Measurements from ENCODE around the gene FOCAD. TPM values are rescaled to one million over a fixed set of nuclear protein-coding genes. Genes with fewer than 3 reads are reported as not detected.

Gene FOCAD
- total RNA-seq, 2 donors from 2014 or later = 42.5 to 50.1 TPM

- H3K4me1 ChIP-seq = no peaks in the 10 kb centered on the region
- H3K27me3 ChIP-seq = no peaks in the 10 kb centered on the region
- no peak overlapping the region for H3K4me3 ChIP-seq
- H3K27ac ChIP-seq = no peak overlapping the region
- DNase-seq (ENCODE audit: low spot score) = no peak
- TF ChIP-seq CTCF (IDR thresholded peaks at IDR 0.05) = no peak
- H3K9me3 ChIP-seq = no peaks in the 10 kb centered on the region
- no peaks in the 10 kb centered on the region for H3K36me3 ChIP-seq
Measured at GRCh38 chr9:20808002-20808401, 123.9 kb downstream of the FOCAD start.

- no peaks in the 10 kb centered on the region for H3K27me3 ChIP-seq
- TF ChIP-seq CTCF (IDR thresholded peaks at IDR 0.05) = no peak
- H3K4me3 ChIP-seq = no peak overlapping the region
- H3K36me3 ChIP-seq = no peaks in the 10 kb centered on the region
- DNase-seq (ENCODE audit: low spot score) = no peak
- H3K27ac ChIP-seq = no peak overlapping the region
- no peaks in the 10 kb centered on the region for H3K9me3 ChIP-seq
- peaks cover 0 to 9% of the 10 kb centered on the region in 2 donors for H3K4me1 ChIP-seq
Measured at GRCh38 chr9:20811872-20812271, 127.8 kb downstream of the FOCAD start.

GRCh38 chr9:20815923-20816703 lies 132.1 kb downstream of the FOCAD start:
- Histone ChIP-seq H3K4me1 (peaks cover 0 to 9% of the 10 kb centered on the region in 2 donors), H3K27me3 (no peaks in the 10 kb centered on the region), H3K4me3 (no peak overlapping the region), H3K9me3 (no peaks in the 10 kb centered on the region), H3K27ac (no peak overlapping the region), H3K36me3 (no peaks in the 10 kb centered on the region)
- TF ChIP-seq CTCF (IDR thresholded peaks at IDR 0.05) = no peak
- DNase-seq (ENCODE audit: low spot score) = no peak

DNA sequence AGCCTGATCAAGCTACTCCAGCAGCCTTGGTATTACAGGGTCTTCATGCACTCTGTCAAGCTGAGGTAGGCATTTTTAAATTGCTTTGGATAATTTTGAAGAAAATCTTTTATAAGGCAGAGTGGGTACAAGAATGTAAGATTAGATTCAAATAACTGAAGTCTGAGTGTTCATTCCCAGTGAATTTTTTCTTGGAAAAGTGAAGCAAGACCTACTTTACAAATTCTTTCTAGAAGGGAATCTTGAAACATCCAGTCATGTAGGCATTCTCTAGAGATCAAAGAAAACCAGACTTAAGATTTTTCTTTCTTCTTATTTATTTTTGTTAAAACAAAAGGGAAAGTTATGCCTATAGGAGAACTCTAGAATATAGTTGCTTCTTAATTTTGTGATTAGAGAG lies 139.0 kb downstream of the FOCAD start:
- no peaks in the 10 kb centered on the region for H3K27me3 ChIP-seq
- H3K27ac ChIP-seq = no peak overlapping the region
- no peak for DNase-seq (ENCODE audit: low spot score)
- no peaks in the 10 kb centered on the region for H3K9me3 ChIP-seq
- no peak for TF ChIP-seq CTCF (IDR thresholded peaks at IDR 0.05)
- H3K4me3 ChIP-seq = no peak overlapping the region
- H3K36me3 ChIP-seq = peaks cover 7% of the 10 kb centered on the region
- H3K4me1 ChIP-seq = no peaks in the 10 kb centered on the region

- H3K4me3 ChIP-seq = no peak overlapping the region
- no peak overlapping the region for H3K27ac ChIP-seq
- H3K36me3 ChIP-seq = no peaks in the 10 kb centered on the region
- TF ChIP-seq CTCF (IDR thresholded peaks at IDR 0.05) = no peak
- H3K27me3 ChIP-seq = no peaks in the 10 kb centered on the region
- peaks cover 0 to 5% of the 10 kb centered on the region in 2 donors for H3K4me1 ChIP-seq
- no peaks in the 10 kb centered on the region for H3K9me3 ChIP-seq
- no peak for DNase-seq (ENCODE audit: low spot score)
Measured at GRCh38 chr9:20831028-20831427, 147.0 kb downstream of the FOCAD start.

DNA sequence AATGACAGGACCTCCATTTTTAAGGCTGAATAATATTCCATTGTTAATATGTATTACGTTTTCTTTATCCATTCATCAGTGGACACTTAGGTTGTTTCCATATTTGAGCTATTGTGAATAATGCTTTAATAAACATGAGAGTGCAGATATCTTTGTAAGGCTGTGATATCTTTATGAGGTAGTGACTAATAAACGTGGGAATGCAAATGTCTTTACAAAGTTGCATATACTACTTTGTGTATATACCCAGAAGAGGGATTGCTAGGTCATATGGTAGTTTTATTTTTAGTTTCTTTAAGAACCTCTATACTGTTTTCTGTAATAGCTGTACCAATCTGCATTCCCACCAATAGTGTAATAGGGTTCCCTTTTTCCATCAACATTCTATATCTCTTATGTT lies 148.7 kb downstream of the FOCAD start:
- H3K9me3 ChIP-seq = no peaks in the 10 kb centered on the region
- no peaks in the 10 kb centered on the region for H3K27me3 ChIP-seq
- no peak for DNase-seq (ENCODE audit: low spot score)
- no peak for TF ChIP-seq CTCF (IDR thresholded peaks at IDR 0.05)
- H3K4me1 ChIP-seq = peaks cover 0 to 7% of the 10 kb centered on the region in 2 donors
- H3K36me3 ChIP-seq = no peaks in the 10 kb centered on the region
- H3K27ac ChIP-seq = no peak overlapping the region
- H3K4me3 ChIP-seq = no peak overlapping the region
